Activated T-cell treated with anti-CD3 and anti-CD28 coated beads for 1 hour (primary cell): ENCODE measurements around the gene ALG3.

Experiments used
- DNase-seq: peaks from one replicate; pipeline ENCODE4 v3.0.0-alpha.2; 2020; ENCODE audit warnings: low read depth

ALG3 gene

DNA sequence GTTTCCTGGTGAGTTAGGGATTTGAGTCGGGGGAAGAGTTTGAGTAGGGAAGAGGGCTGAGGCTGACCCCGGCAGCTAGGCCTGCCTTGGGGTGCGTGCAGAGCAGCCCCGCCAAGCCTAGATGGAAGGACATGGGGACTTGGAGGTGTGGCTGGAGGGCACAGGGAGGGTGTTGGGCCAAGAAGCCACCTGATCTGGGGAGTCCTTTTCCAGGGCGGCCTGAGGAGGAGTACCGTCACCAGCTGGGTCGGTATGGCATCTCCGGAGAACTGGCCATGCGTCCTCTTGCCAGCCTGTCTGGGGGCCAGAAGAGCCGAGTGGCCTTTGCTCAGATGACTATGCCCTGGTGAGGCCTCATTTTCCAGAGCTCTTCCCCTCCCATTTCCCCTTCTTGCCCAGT is 55.9 kb downstream of the ALG3 start:
- no peak for DNase-seq
